ENCODE measurements around the gene KLK3. TPM values are rescaled to one million over a fixed set of nuclear protein-coding genes. Genes with fewer than 3 reads are reported as not detected.
"Not testable (repeated sequence)": the region's sequence is repeated elsewhere in the genome, so short reads cannot be mapped to it uniquely, and the experiment has no call there.

KLK3 gene
- total RNA-seq, result not detected
- not detected for polyA plus RNA-seq (2013, experiment 1 of 2)
- polyA plus RNA-seq (2013, experiment 2 of 2), result not detected
- long read RNA-seq, experiment 1, result 0 reads
- long read RNA-seq, experiment 2, result 0 reads
- long read RNA-seq, experiment 3, result 0 reads
- long read RNA-seq, experiment 4, partial matches to known transcripts, result 0 of 1 reads
- long read RNA-seq, experiment 4, other reads (novel, unspliced or antisense), result 1 of 1 reads

GRCh38 chr19:50854636-50855410 is at the start of gene KLK3:
Gene KLK3 (plus strand): TSS chr19:50854915. CDS start chr19:50854956, 41 bp downstream.
- H3K36me3 Mint-ChIP-seq (ENCODE audit: low read depth), result no peaks in the 10 kb centered on the region
- H3K4me3 Mint-ChIP-seq, result no peak within 1 kb of the TSS
- H3K4me1 Mint-ChIP-seq, result no peaks in the 10 kb centered on the region
- 53 to 77% methylated on average over 2 to 9 of the region's 9 CpGs for WGBS, 2 experiments (ENCODE audit: insufficient coverage in 1 of 2, insufficient read length in 1 of 2)
- Histone ChIP-seq H3K36me3 (ENCODE audit: control insufficient read depth, insufficient read depth, low read length) (no peaks in the 10 kb centered on the region), H3K4me1 (ENCODE audit: control insufficient read depth, insufficient read depth, low read length) (no peaks in the 10 kb centered on the region), H3K4me3 (ENCODE audit: low read length) (no peak within 1 kb of the TSS), H3K27me3 (ENCODE audit: control insufficient read depth, insufficient read depth, low read length, poor library complexity, severe bottlenecking) (no peaks in the 10 kb centered on the region), H3K9ac (ENCODE audit: extremely low read depth, low read length, poor library complexity, severe bottlenecking) (no peak within 1 kb of the TSS), H3K9me3 (ENCODE audit: control insufficient read depth, low read length) (no peaks in the 10 kb centered on the region), H3K27ac (ENCODE audit: low read depth, low read length) (no peak within 1 kb of the TSS)
- no peak within 1 kb of the TSS for H3K27ac Mint-ChIP-seq
- H3K9me3 Mint-ChIP-seq, result no peaks in the 10 kb centered on the region
- peaks cover 79% of the 10 kb centered on the region for H3K27me3 Mint-ChIP-seq (ENCODE audit: insufficient read depth)
- DNase-seq, result no peak
- TF ChIP-seq, protein P1, sequence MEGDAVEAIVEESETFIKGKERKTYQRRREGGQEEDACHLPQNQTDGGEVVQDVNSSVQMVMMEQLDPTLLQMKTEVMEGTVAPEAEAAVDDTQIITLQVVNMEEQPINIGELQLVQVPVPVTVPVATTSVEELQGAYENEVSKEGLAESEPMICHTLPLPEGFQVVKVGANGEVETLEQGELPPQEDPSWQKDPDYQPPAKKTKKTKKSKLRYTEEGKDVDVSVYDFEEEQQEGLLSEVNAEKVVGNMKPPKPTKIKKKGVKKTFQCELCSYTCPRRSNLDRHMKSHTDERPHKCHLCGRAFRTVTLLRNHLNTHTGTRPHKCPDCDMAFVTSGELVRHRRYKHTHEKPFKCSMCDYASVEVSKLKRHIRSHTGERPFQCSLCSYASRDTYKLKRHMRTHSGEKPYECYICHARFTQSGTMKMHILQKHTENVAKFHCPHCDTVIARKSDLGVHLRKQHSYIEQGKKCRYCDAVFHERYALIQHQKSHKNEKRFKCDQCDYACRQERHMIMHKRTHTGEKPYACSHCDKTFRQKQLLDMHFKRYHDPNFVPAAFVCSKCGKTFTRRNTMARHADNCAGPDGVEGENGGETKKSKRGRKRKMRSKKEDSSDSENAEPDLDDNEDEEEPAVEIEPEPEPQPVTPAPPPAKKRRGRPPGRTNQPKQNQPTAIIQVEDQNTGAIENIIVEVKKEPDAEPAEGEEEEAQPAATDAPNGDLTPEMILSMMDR (conservative IDR thresholded peaks at IDR 0.05), result no peak

DNA sequence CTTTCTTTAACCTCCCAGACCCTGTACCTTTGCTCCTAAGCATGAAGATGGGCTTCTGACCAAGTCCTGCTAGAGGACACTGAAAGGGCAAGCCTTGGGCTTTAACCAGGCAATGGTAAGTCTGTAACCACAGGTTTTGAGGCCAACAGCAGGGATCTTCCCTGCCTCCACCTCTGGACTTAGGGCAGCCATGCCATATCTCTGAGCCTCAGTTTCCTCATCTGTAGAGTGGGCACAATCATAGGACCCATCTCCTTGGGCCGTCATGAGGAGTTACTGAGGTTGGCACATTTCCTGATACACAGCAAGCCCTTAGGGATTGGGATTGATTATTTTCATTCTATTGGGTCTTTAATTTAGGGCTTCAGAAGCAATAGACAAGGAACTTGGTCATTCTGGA is 45.9 kb upstream of the KLK3 start:
- Histone ChIP-seq H3K4me3 (ENCODE audit: low read length) (no peak overlapping the region), H3K4me1 (ENCODE audit: control insufficient read depth, insufficient read depth, low read length) (no peaks in the 10 kb centered on the region), H3K9ac (ENCODE audit: extremely low read depth, low read length, poor library complexity, severe bottlenecking) (no peak overlapping the region), H3K36me3 (ENCODE audit: control insufficient read depth, insufficient read depth, low read length) (no peaks in the 10 kb centered on the region), H3K27ac (ENCODE audit: low read depth, low read length) (no peak overlapping the region), H3K9me3 (ENCODE audit: control insufficient read depth, low read length) (no peaks in the 10 kb centered on the region), H3K27me3 (ENCODE audit: control insufficient read depth, insufficient read depth, low read length, poor library complexity, severe bottlenecking) (peaks cover 23% of the 10 kb centered on the region)
- H3K36me3 Mint-ChIP-seq (ENCODE audit: low read depth), result no peaks in the 10 kb centered on the region
- H3K4me3 Mint-ChIP-seq, result no peak overlapping the region
- no peaks in the 10 kb centered on the region for H3K9me3 Mint-ChIP-seq
- no peak overlapping the region for H3K27ac Mint-ChIP-seq
- no peaks in the 10 kb centered on the region for H3K4me1 Mint-ChIP-seq
- no peak for DNase-seq
- 66 to 100% methylated on average over 1 of the region's 1 CpG for WGBS, 2 experiments (ENCODE audit: insufficient coverage in 1 of 2, insufficient read length in 1 of 2)
- peaks cover 56% of the 10 kb centered on the region for H3K27me3 Mint-ChIP-seq (ENCODE audit: insufficient read depth)
- TF ChIP-seq, protein P1 (conservative IDR thresholded peaks at IDR 0.05), result no peak

DNA sequence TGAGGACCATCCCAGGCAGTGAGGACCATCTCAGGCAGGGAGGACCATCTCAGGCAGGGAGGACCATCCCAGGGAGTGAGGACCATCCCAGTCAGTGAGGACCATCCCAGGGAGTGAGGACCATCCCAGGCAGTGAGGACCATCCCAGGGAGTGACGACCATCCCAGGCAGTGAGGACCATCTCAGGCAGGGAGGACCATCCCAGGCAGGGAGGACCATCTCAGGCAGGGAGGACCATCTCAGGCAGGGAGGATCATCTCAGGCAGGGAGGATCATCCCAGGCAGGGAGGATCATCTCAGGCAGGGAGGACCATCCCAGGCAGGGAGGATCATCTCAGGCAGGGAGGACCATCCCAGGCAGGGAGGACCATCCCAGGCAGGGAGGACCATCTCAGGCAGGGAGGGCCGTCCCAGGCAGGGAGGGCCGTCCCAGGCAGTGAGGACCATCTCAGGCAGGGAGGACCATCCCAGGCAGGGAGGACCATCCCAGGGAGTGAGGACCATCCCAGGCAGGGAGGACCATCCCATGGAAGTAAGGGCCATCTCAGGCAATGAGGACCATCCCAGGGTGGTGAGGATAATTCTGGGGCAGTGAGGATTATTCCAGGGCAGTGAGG is 43.0 kb upstream of the KLK3 start:
- not testable (repeated sequence) for H3K9me3 ChIP-seq (ENCODE audit: control insufficient read depth, low read length); H3K27ac Mint-ChIP-seq; H3K27ac ChIP-seq (ENCODE audit: low read depth, low read length); H3K4me3 ChIP-seq (ENCODE audit: low read length); DNase-seq; H3K4me1 Mint-ChIP-seq; H3K9me3 Mint-ChIP-seq; H3K4me3 Mint-ChIP-seq; H3K9ac ChIP-seq (ENCODE audit: extremely low read depth, low read length, poor library complexity, severe bottlenecking); H3K4me1 ChIP-seq (ENCODE audit: control insufficient read depth, insufficient read depth, low read length); H3K36me3 Mint-ChIP-seq (ENCODE audit: low read depth); H3K36me3 ChIP-seq (ENCODE audit: control insufficient read depth, insufficient read depth, low read length)
- H3K27me3 Mint-ChIP-seq (ENCODE audit: insufficient read depth), result peaks cover 78% of the 10 kb centered on the region
- 82 to 100% methylated on average over 2 to 3 of the region's 3 CpGs for WGBS, 2 experiments (ENCODE audit: insufficient coverage in 1 of 2, insufficient read length in 1 of 2)
- peaks cover 29% of the 10 kb centered on the region for H3K27me3 ChIP-seq (ENCODE audit: control insufficient read depth, insufficient read depth, low read length, poor library complexity, severe bottlenecking)

Measured in endodermal cell (in vitro differentiated cells).